ENCODE measurements around the gene ZFHX3. TPM values are rescaled to one million over a fixed set of nuclear protein-coding genes. Genes with fewer than 3 reads are reported as not detected.
"Not testable (repeated sequence)": the region's sequence is repeated elsewhere in the genome, so short reads cannot be mapped to it uniquely, and the experiment has no call there.

Gene ZFHX3
- total and polyA plus RNA-seq, 2 experiments from 2014 or later, result 2.8 to 3.9 TPM

GRCh38 chr16:73010150-73010676 lies 37.7 kb downstream of the ZFHX3 start:
- H3K9me3 ChIP-seq (ENCODE audit: low read depth), result no peaks in the 10 kb centered on the region
- H3K36me3 ChIP-seq (ENCODE audit: low read depth), result no peaks in the 10 kb centered on the region
- peaks cover 4% of the 10 kb centered on the region for H3F3A ChIP-seq (ENCODE audit: insufficient read depth)
- no peak for DNase-seq
- H3K9ac ChIP-seq, result no peak overlapping the region
- H3K9me2 ChIP-seq (ENCODE audit: insufficient read depth), result no peaks in the 10 kb centered on the region
- H3K4me1 ChIP-seq (ENCODE audit: insufficient read depth), result 0 out of 2 replicates have a peak, but pooled peaks cover 8% of the 10 kb centered on the region
- in situ Hi-C loops (cut with MboI), result no loop called here
- no peak overlapping the region for H3K27ac ChIP-seq
- H3K4me2 ChIP-seq (ENCODE audit: unreplicated experiment), result no peak overlapping the region
- 90 to 93% methylated on average over 12 of the region's 12 CpGs for WGBS, 2 experiments (ENCODE audit: low coverage in 1 of 2, low lambda C conversion rate in 2 of 2, missing lambda C conversion rate in 2 of 2)
- no peaks in the 10 kb centered on the region; the same call in 1 of the 2 replicates for H4K20me1 ChIP-seq (ENCODE audit: insufficient read depth)
- no peak overlapping the region for H3K4me3 ChIP-seq
- TF ChIP-seq EZH2phosphoT487 (IDR thresholded peaks at IDR 0.05; ENCODE audit: insufficient read depth, low read depth), result no peak
- no peak for TF ChIP-seq EZH2 (IDR thresholded peaks at IDR 0.05; ENCODE audit: insufficient read depth, poor library complexity, severe bottlenecking)
- H3K27me3 ChIP-seq (replicated peaks; ENCODE audit: insufficient read depth), result no peaks in the 10 kb centered on the region
- H3K79me2 ChIP-seq (ENCODE audit: insufficient read depth), result peaks cover 100% of the 10 kb centered on the region
- no peak overlapping the region for H2AFZ ChIP-seq

- H3K4me3 ChIP-seq; H3K9me3 ChIP-seq (ENCODE audit: low read depth); H3K36me3 ChIP-seq (ENCODE audit: low read depth); H3K9ac ChIP-seq; H3K27ac ChIP-seq; DNase-seq; H3F3A ChIP-seq (ENCODE audit: insufficient read depth); H3K27me3 ChIP-seq (replicated peaks; ENCODE audit: insufficient read depth); in situ Hi-C loops (cut with MboI); H3K4me1 ChIP-seq (ENCODE audit: insufficient read depth); H3K9me2 ChIP-seq (ENCODE audit: insufficient read depth); H3K4me2 ChIP-seq (ENCODE audit: unreplicated experiment); H2AFZ ChIP-seq; H4K20me1 ChIP-seq (ENCODE audit: insufficient read depth): not testable (repeated sequence)
- H3K79me2 ChIP-seq (ENCODE audit: insufficient read depth), result peaks cover 100% of the 10 kb centered on the region
- WGBS, 2 experiments (ENCODE audit: low coverage in 1 of 2, low lambda C conversion rate in 2 of 2, missing lambda C conversion rate in 2 of 2), result 95 to 99% methylated on average over 11 of the region's 11 CpGs
Observed at GRCh38 chr16:73009710-73010109, 38.2 kb downstream of the ZFHX3 start.

GRCh38 chr16:73006026-73006425 lies 41.9 kb downstream of the ZFHX3 start:
- no peaks in the 10 kb centered on the region; the same call in none of the 2 replicates for H4K20me1 ChIP-seq (ENCODE audit: insufficient read depth)

GRCh38 chr16:73002866-73003265 lies 45.1 kb downstream of the ZFHX3 start:
- H3K79me2 ChIP-seq (ENCODE audit: insufficient read depth), result peaks cover 100% of the 10 kb centered on the region
- 90 to 91% methylated on average over 2 of the region's 2 CpGs for WGBS, 2 experiments (ENCODE audit: low coverage in 1 of 2, low lambda C conversion rate in 2 of 2, missing lambda C conversion rate in 2 of 2)
- no peak overlapping the region; the same call in 1 of the 2 replicates for H3K4me3 ChIP-seq
- peaks cover 31% of the 10 kb centered on the region for H3K4me1 ChIP-seq (ENCODE audit: insufficient read depth)
- no peak overlapping the region for H2AFZ ChIP-seq
- no peaks in the 10 kb centered on the region; the same call in none of the 2 replicates for H4K20me1 ChIP-seq (ENCODE audit: insufficient read depth)
- H3K4me2 ChIP-seq (ENCODE audit: unreplicated experiment), result peak overlapping the region; percentile 30
- H3K36me3 ChIP-seq (ENCODE audit: low read depth), result no peaks in the 10 kb centered on the region
- H3K9me3 ChIP-seq (ENCODE audit: low read depth), result no peaks in the 10 kb centered on the region
- H3K27ac ChIP-seq, result no peak overlapping the region
- H3K9ac ChIP-seq, result no peak overlapping the region
- no peaks in the 10 kb centered on the region for H3K27me3 ChIP-seq (replicated peaks; ENCODE audit: insufficient read depth)
- in situ Hi-C loops (cut with MboI), result no loop called here
- TF ChIP-seq EZH2 (IDR thresholded peaks at IDR 0.05; ENCODE audit: insufficient read depth, poor library complexity, severe bottlenecking), result no peak
- no peak for TF ChIP-seq EZH2phosphoT487 (IDR thresholded peaks at IDR 0.05; ENCODE audit: insufficient read depth, low read depth)
- no peak for DNase-seq
- H3K9me2 ChIP-seq (ENCODE audit: insufficient read depth), result no peaks in the 10 kb centered on the region
- H3F3A ChIP-seq (ENCODE audit: insufficient read depth), result peaks cover 14% of the 10 kb centered on the region

More at GRCh38 chr16:73006026-73006425, 41.9 kb downstream of the ZFHX3 start:
- H3K4me2 ChIP-seq (ENCODE audit: unreplicated experiment), result no peak overlapping the region
- in situ Hi-C loops (cut with MboI), result no loop called here
- WGBS, 2 experiments (ENCODE audit: low coverage in 1 of 2, low lambda C conversion rate in 2 of 2, missing lambda C conversion rate in 2 of 2), result 92 to 100% methylated on average over 2 of the region's 2 CpGs
- peaks cover 19% of the 10 kb centered on the region for H3K4me1 ChIP-seq (ENCODE audit: insufficient read depth)
- H3F3A ChIP-seq (ENCODE audit: insufficient read depth), result peaks cover 14% of the 10 kb centered on the region
- no peaks in the 10 kb centered on the region for H3K9me3 ChIP-seq (ENCODE audit: low read depth)
- H3K79me2 ChIP-seq (ENCODE audit: insufficient read depth), result peaks cover 100% of the 10 kb centered on the region
- H3K27me3 ChIP-seq (replicated peaks; ENCODE audit: insufficient read depth), result no peaks in the 10 kb centered on the region
- TF ChIP-seq EZH2phosphoT487 (IDR thresholded peaks at IDR 0.05; ENCODE audit: insufficient read depth, low read depth) (no peak), EZH2 (IDR thresholded peaks at IDR 0.05; ENCODE audit: insufficient read depth, poor library complexity, severe bottlenecking) (no peak)
- no peaks in the 10 kb centered on the region for H3K9me2 ChIP-seq (ENCODE audit: insufficient read depth)
- H3K27ac ChIP-seq, result no peak overlapping the region
- H3K9ac ChIP-seq, result no peak overlapping the region
- no peak overlapping the region for H3K4me3 ChIP-seq
- DNase-seq, result peak; percentile 51
- no peak overlapping the region for H2AFZ ChIP-seq
- no peaks in the 10 kb centered on the region for H3K36me3 ChIP-seq (ENCODE audit: low read depth)

Measured in GM23248 (cell line).